HFFc6 (cell line): ENCODE results near the gene ADGRB2. TPM values are rescaled to one million over a fixed set of nuclear protein-coding genes. Genes with fewer than 3 reads are reported as not detected.

ENCODE experiments used
- DNase-seq: peaks from one replicate; pipeline ENCODE4 v3.0.0-alpha.2; 2018
- H3K27ac Mint-ChIP-seq: 2 replicates; pipeline ENCODE4 v1.8.0; 2020; ENCODE audit warnings: mild to moderate bottlenecking, mixed read lengths
- H3K27me3 Mint-ChIP-seq: 2 replicates; pipeline ENCODE4 v1.8.0; 2021; ENCODE audit warnings: mild to moderate bottlenecking, moderate library complexity, mixed read lengths; ENCODE audit not compliant: insufficient read depth
- H3K36me3 Mint-ChIP-seq: 2 replicates; pipeline ENCODE4 v1.8.0; 2021; ENCODE audit warnings: low read depth, mixed read lengths
- H3K4me1 Mint-ChIP-seq: 2 replicates; pipeline ENCODE4 v1.8.0; 2020; ENCODE audit warnings: low read depth, mixed read lengths
- H3K4me3 Mint-ChIP-seq: 2 replicates; pipeline ENCODE4 v1.8.0; 2020; ENCODE audit warnings: mild to moderate bottlenecking, moderate library complexity, mixed read lengths
- H3K9me3 Mint-ChIP-seq: 2 replicates; pipeline ENCODE4 v1.8.0; 2020; ENCODE audit warnings: mild to moderate bottlenecking, mixed read lengths
- CTCF ChIP-seq: fragments of 200-600 bp; sonication (generic); IDR thresholded peaks from 2 replicates; pipeline ENCODE4 v1.5.0; 2021; ENCODE audit warnings: antibody characterized with exemption, mild to moderate bottlenecking
- total RNA-seq, 6 experiments: library from RNA; stranded (reverse); fragmentation: NEBNext Ultra II Directional; extraction: Animal tissue kit (Norgen Biotek cat#: 25700); gene quantifications; 2 replicates in 1 of 6; 3 replicates in 5 of 6; pipeline ENCODE4 v1.2.3, GENCODE V29; 2021

Gene ADGRB2
- total RNA-seq, 6 experiments from 2014 or later: 4.9 to 8.8 (median 6.4) TPM

- no peak for TF ChIP-seq CTCF
- H3K27me3 Mint-ChIP-seq: peaks cover 5% of the 10 kb centered on the region
- no peak overlapping the region for H3K4me3 Mint-ChIP-seq
- no peaks in the 10 kb centered on the region for H3K36me3 Mint-ChIP-seq
- H3K27ac Mint-ChIP-seq: no peak overlapping the region
- no peak for DNase-seq
- peaks cover 10% of the 10 kb centered on the region for H3K4me1 Mint-ChIP-seq
- no peaks in the 10 kb centered on the region for H3K9me3 Mint-ChIP-seq
Measured at GRCh38 chr1:31733389-31734219, 30.5 kb downstream of the ADGRB2 start.

DNA sequence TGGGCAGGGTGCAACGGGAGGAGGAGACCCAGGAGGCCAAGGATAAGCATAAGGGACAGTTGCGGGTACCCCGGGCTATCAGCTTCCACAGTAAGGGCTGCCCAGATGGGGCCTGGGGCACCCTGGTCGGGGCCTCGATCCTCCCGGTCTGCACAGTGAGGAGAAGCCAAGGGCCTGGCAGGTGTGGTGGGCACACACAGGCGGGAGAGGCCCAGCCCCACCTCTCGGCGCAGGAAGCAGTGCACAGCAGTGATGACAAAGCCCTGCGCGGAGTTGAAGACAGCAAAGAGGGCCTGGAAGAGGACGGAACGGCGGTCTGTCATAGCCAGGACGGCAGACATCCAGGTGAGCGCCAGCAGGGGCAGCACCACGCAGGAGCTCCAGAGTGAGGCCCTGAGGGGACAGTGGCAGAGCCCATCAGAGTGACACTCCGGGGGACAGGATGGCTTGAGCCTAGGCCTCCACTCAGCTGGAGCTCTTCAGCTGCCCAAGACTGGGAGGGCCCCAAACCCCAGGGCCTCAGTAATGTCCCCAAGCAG, 31.3 kb downstream of the ADGRB2 start:
- no peak for TF ChIP-seq CTCF
- peaks cover 5% of the 10 kb centered on the region for H3K27me3 Mint-ChIP-seq
- no peak for DNase-seq
- peaks cover 10% of the 10 kb centered on the region for H3K4me1 Mint-ChIP-seq
- H3K36me3 Mint-ChIP-seq: no peaks in the 10 kb centered on the region
- H3K27ac Mint-ChIP-seq: no peak overlapping the region
- H3K4me3 Mint-ChIP-seq: no peak overlapping the region
- no peaks in the 10 kb centered on the region for H3K9me3 Mint-ChIP-seq

GRCh38 chr1:31732343-31732742, 31.8 kb downstream of the ADGRB2 start:
- Mint-ChIP-seq H3K4me3 (no peak overlapping the region), H3K4me1 (peaks cover 10% of the 10 kb centered on the region), H3K9me3 (no peaks in the 10 kb centered on the region), H3K27ac (no peak overlapping the region), H3K27me3 (peaks cover 6% of the 10 kb centered on the region), H3K36me3 (no peaks in the 10 kb centered on the region)
- no peak for TF ChIP-seq CTCF
- DNase-seq: no peak

DNA sequence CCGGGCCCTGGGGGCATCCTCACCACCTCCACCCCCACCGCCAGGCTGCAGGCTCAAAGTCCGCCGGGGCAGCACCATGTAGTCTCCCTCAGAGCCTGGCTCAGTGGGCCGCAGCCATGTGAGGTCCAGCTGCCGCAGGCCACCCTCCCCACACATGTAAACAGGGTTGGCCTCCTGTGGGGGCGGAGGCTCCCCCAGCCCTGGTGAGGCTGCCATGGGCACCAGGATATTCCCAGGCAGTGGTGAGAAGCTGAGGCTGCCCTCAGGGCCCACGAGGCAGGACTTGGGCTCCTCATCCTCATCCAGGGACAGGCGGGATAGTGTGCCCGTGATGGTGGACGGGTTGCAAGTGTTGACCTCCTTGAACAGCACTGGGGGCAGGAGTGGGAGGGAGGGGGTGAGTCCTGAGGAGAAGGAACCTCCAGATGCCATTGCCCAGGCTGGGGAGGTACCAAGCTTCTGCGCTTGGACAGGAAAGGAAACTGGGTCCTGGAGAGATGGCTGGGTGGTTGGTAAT, 33.0 kb downstream of the ADGRB2 start:
- H3K4me3 Mint-ChIP-seq: no peak overlapping the region
- no peaks in the 10 kb centered on the region for H3K36me3 Mint-ChIP-seq
- TF ChIP-seq CTCF: no peak
- no peaks in the 10 kb centered on the region for H3K9me3 Mint-ChIP-seq
- peaks cover 6% of the 10 kb centered on the region for H3K27me3 Mint-ChIP-seq
- no peak overlapping the region for H3K27ac Mint-ChIP-seq
- H3K4me1 Mint-ChIP-seq: peaks cover 10% of the 10 kb centered on the region
- DNase-seq: no peak

DNA sequence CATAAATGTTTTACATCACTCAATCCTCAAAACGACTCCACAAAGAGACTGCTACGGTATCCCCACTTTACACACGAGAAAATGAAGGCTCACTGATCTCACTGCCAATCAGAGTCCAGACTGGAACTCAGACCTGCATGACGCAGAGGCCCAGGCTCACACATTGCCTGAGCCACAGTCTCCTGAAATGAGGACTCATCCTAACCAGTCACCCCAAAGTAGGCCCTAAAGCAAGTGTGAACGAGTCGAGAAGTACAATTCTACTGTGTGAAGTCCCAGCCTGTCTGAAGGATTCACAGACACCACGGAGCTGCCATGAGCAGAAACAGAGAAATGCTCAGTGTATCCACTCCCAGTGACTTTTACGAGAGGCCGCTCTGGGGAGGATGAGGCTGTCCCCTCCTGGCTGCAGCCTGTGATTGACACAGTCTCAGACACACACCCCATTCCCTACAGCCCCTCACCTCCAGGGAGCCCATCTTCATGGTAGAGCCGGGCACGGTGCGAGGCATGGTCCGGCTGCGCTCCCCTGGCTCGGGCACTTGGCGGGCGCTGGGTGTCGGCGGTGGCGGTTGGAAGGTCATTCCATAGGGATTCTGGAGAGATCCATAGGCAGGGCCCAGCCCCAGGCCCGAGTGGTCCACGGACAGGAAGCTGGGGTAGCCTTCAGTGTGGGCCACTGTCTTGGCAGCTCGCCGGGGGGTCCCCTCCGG, 33.6 kb downstream of the ADGRB2 start:
- Mint-ChIP-seq H3K4me3 (no peak overlapping the region), H3K36me3 (no peaks in the 10 kb centered on the region), H3K27me3 (peaks cover 8% of the 10 kb centered on the region), H3K27ac (no peak overlapping the region), H3K4me1 (peaks cover 10% of the 10 kb centered on the region), H3K9me3 (no peaks in the 10 kb centered on the region)
- no peak for TF ChIP-seq CTCF
- DNase-seq: no peak
